ENCODE measurements around the gene PLEKHA6. TPM values are rescaled to one million over a fixed set of nuclear protein-coding genes. Genes with fewer than 3 reads are reported as not detected.

The PLEKHA6 gene, protein sequence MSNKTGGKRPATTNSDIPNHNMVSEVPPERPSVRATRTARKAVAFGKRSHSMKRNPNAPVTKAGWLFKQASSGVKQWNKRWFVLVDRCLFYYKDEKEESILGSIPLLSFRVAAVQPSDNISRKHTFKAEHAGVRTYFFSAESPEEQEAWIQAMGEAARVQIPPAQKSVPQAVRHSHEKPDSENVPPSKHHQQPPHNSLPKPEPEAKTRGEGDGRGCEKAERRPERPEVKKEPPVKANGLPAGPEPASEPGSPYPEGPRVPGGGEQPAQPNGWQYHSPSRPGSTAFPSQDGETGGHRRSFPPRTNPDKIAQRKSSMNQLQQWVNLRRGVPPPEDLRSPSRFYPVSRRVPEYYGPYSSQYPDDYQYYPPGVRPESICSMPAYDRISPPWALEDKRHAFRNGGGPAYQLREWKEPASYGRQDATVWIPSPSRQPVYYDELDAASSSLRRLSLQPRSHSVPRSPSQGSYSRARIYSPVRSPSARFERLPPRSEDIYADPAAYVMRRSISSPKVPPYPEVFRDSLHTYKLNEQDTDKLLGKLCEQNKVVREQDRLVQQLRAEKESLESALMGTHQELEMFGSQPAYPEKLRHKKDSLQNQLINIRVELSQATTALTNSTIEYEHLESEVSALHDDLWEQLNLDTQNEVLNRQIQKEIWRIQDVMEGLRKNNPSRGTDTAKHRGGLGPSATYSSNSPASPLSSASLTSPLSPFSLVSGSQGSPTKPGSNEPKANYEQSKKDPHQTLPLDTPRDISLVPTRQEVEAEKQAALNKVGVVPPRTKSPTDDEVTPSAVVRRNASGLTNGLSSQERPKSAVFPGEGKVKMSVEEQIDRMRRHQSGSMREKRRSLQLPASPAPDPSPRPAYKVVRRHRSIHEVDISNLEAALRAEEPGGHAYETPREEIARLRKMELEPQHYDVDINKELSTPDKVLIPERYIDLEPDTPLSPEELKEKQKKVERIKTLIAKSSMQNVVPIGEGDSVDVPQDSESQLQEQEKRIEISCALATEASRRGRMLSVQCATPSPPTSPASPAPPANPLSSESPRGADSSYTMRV
- total RNA-seq (2022; extraction: Qiagen RNA extraction) = 23.4 to 33.5 TPM (median 30.9 TPM) in 5 replicates

DNA sequence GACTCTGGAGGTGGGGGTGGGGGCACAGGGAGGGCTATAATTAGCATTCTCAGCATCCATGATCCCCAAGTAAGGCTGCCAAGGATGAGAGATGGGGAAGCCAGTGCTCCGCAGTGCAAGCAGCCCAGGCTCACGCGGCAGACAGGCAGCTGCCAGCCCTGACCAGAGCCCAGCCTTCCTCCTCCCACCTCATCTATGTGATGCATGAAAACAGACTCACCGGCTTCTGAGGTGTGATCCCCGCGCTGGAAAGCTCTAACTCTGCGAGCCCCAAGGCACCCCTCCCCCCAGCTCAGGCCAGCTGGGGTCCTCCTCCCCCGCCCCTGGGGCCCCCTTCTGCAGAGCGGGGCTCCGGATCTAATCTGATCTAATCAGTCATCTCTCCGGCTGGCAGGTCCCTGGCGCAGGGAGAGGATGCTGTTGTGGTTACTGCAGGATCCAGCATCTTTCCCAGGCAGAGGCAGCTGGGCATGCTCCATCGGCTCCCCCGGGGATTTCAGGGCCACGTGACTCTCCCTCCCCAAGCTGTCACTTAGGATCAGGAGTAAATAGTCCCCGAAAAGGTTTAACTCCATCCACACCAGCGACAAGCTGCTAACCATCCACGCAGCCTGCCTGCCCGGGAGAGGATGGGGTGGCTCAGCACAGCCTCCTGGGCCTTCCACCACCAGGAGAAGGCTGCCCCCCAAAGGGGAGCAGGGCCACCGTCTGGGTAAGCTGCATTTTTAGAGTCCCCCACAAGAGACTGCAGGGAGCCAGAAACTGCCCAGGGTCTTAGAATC is at the start of gene PLEKHA6:
TSS of gene PLEKHA6 (minus strand) at position 456 of the 782 bp plus-strand sequence. CDS start 86,202 bp downstream, outside the sequence.

DNA sequence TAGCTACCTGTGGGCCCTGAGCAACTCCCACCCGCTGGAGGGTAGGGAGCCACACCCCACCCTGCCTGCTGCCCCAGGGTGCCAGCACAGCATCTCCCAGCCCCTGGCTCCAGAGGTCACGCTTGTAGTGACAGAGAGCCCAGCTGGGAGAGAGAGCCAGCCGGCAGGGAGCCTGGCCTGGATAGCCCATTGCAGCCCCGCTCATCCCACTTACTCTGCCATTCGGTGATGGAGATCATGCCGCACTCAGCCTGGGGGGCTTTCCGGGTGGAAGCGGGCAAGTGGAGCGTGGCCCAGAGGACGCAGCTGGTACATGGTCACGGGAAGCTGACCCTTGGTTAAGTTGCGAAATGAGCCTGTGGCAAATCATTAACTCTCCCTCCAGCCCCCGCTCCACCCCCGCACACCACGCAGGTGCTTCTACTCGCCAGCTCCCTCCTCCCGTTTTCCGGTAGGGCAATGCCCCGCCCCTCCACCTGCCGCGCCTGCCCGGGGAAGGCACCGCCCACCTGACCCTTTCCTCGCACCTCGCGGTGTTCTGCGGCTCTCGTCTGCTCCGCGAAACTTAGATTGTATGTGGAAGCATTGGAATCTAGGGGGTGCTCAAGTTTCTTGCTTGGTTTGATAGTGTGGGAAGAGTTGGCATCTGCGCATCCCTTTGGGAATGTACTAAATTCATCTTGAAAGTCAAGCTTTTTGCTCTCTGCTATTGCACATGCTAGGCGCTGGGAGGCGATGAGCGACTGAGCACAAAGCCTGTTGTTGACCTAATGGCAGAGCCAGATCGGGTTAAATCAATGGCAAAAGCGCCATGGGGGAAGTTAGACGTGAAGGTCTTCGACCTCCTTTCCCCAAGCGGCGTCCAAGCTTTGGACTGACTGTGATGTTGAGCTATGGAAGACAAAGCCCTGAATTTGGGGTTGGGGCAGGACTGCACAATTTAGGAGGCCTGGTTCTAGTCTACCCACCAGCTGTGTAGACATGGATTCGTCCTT is 145.8 kb downstream of the PLEKHA6 start, which contains the start of gene GOLT1A:
TSS of gene GOLT1A (minus strand) at position 321 of the 995 bp plus-strand sequence. CDS start at position 239, 82 bp downstream.

DNA sequence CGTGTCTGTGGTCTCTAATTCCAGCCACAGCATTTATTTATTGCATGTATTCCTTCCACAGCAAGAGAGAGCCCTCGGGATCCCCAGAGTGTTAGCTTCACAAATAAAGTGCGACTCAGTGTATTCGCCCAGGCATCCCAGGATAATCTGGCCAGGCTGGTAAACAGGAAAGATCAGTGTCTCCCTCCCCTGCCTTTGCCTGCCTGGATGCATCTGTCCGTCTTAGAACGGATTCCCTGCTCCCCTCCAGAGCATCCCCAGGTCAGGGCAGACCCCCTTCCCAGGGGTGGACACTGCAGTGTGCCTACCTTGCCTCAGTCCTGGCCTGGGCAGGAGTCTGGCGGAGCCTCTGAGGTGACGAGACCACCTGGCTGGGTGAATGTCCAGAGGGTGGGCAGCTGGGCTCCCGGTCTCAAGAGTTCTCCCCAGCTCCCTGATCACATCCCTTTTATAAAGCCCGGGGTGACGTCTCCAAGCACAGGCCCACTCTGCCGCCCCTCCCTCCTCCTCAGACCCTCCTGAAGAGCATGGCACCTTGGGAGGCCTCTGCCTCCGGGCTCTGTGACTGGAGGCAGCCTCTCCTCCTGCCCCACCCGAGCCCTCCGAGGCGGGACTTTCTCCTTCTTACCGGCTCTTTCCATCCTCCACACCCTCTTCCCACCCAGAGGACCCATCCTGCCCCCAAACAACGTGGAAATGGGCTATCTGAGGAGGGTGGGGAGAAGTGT is 163.5 kb downstream of the PLEKHA6 start, which contains the start of gene KISS1:
TSS of gene KISS1 (minus strand) at position 424 of the 728 bp plus-strand sequence. CDS start 3,615 bp downstream, outside the sequence.

Other genes starting within 250 kb of the PLEKHA6 start
- 10.6 to 13.7 TPM (median 12.6 TPM) in 5 replicates for gene ETNK2, start 207.9 kb downstream of the PLEKHA6 start, total RNA-seq (2022; extraction: Qiagen RNA extraction)
- not detected in 5 replicates for gene REN, start 193.6 kb downstream of the PLEKHA6 start, total RNA-seq (2022; extraction: Qiagen RNA extraction)
- gene KISS1, start 163.4 kb downstream of the PLEKHA6 start, total RNA-seq (2022; extraction: Qiagen RNA extraction) = 0.21 to 1.1 TPM (median 0.64 TPM) in 4 of 5 replicates, not detected in the other
- gene GOLT1A, start 145.9 kb downstream of the PLEKHA6 start, total RNA-seq (2022; extraction: Qiagen RNA extraction) = 3.6 to 6.7 TPM (median 4.4 TPM) in 5 replicates
- gene PPP1R15B, start 51.9 kb upstream of the PLEKHA6 start, total RNA-seq (2022; extraction: Qiagen RNA extraction) = 24.0 to 27.3 TPM (median 25.5 TPM) in 5 replicates
- 4.7 to 7.5 TPM (median 6.9 TPM) in 5 replicates for gene PIK3C2B, start 134.9 kb upstream of the PLEKHA6 start, total RNA-seq (2022; extraction: Qiagen RNA extraction)
- gene MDM4, start 156.5 kb upstream of the PLEKHA6 start, total RNA-seq (2022; extraction: Qiagen RNA extraction) = 3.5 to 5.4 TPM (median 4.0 TPM) in 5 replicates